MCF 10A (cell line): ENCODE data around the gene CXCR4. TPM values are rescaled to one million over a fixed set of nuclear protein-coding genes. Genes with fewer than 3 reads are reported as not detected.

Experiments used
- BruUV-seq: library from RNA; stranded (reverse); fragments of 400-500 nt; replicated peaks from 2 replicates; lab custom pipeline; 2021; lab: Mats Ljungman, UMichigan
- CTCF ChIA-PET: fragments of 300-600 bp; sonication (Branson Sonifier 250); formaldehyde crosslinking; extraction: SDS; loops from one replicate; lab custom pipeline; 2021; ENCODE audit warnings: antibody characterized with exemption, inconsistent platforms; lab: Yijun Ruan, JAX
- POLR2A ChIA-PET: fragments of 300-600, 350-650 bp; sonication (Branson Sonifier 250); formaldehyde crosslinking; extraction: SDS; loops from one replicate; lab custom pipeline; 2020; ENCODE audit warnings: antibody characterized with exemption, inconsistent platforms; lab: Yijun Ruan, JAX
- DNase-seq: peaks from one replicate; pipeline ENCODE4 v3.0.0-alpha.2; 2018; ENCODE audit not compliant: unreplicated experiment
- H3K27ac Mint-ChIP-seq: one replicate; pipeline ENCODE4 v1.8.0; 2022; ENCODE audit warnings: mild to moderate bottlenecking, low read depth, mixed read lengths; ENCODE audit not compliant: unreplicated experiment
- H3K27me3 Mint-ChIP-seq: one replicate; pipeline ENCODE4 v1.8.0; 2022; ENCODE audit warnings: mixed read lengths; ENCODE audit not compliant: insufficient read depth, unreplicated experiment
- H3K36me3 Mint-ChIP-seq: one replicate; pipeline ENCODE4 v1.8.0; 2022; ENCODE audit warnings: mild to moderate bottlenecking, moderate library complexity, mixed read lengths; ENCODE audit not compliant: insufficient read depth, unreplicated experiment
- H3K4me1 Mint-ChIP-seq: one replicate; pipeline ENCODE4 v1.8.0; 2022; ENCODE audit warnings: mixed read lengths; ENCODE audit not compliant: insufficient read depth, unreplicated experiment
- H3K4me3 Mint-ChIP-seq: one replicate; pipeline ENCODE4 v1.8.0; 2022; ENCODE audit warnings: mild to moderate bottlenecking, moderate library complexity, mixed read lengths; ENCODE audit not compliant: unreplicated experiment
- H3K9me3 Mint-ChIP-seq: one replicate; pipeline ENCODE4 v1.8.0; 2022; ENCODE audit warnings: mixed read lengths; ENCODE audit not compliant: unreplicated experiment
- CTCF ChIP-seq: fragments of 200-600 bp; IDR thresholded peaks from one replicate; pipeline ENCODE4 v1.8.0; 2022; ENCODE audit warnings: antibody characterized with exemption, mild to moderate bottlenecking; ENCODE audit not compliant: unreplicated experiment
- intact Hi-C: fragments of 100-400 bp; cut with micrococcal nuclease; formaldehyde crosslinking; loops from 2 replicates; pipeline ENCODE4 v1.14.1; 2022
- total RNA-seq: library from RNA; stranded (reverse); gene quantifications from 2 replicates; pipeline ENCODE4 v1.2.3, GENCODE V29; 2022

CXCR4 gene
- total RNA-seq, 1 experiment from 2014 or later: 1.1 TPM

- Mint-ChIP-seq H3K4me1 (no peaks in the 10 kb centered on the region), H3K9me3 (no peaks in the 10 kb centered on the region), H3K27me3 (no peaks in the 10 kb centered on the region), H3K36me3 (no peaks in the 10 kb centered on the region), H3K27ac (no peak overlapping the region), H3K4me3 (no peak overlapping the region)
- no peak for DNase-seq
- TF ChIP-seq CTCF: no peak
- intact Hi-C loops: no loop called here
- BruUV-seq: no TSS peak
- POLR2A ChIA-PET: interaction anchor here (0.8 kb wide), 1 partner anchor 757 kb away, joined by 3 read pairs; no protein-coding TSS in a partner anchor
- CTCF ChIA-PET: interaction anchor here (1.0 kb wide), 1 partner anchor 206 kb away, joined by 4 read pairs; no protein-coding TSS in a partner anchor
Observed at GRCh38 chr2:136156411-136156810, 38.5 kb upstream of the CXCR4 start.

- no peaks in the 10 kb centered on the region for H3K36me3 Mint-ChIP-seq
- peaks cover 12% of the 10 kb centered on the region for H3K27me3 Mint-ChIP-seq
- H3K9me3 Mint-ChIP-seq: no peaks in the 10 kb centered on the region
- intact Hi-C loops: no loop called here
- no peak overlapping the region for H3K27ac Mint-ChIP-seq
- no peak overlapping the region for H3K4me3 Mint-ChIP-seq
- no TSS peak for BruUV-seq
- DNase-seq: no peak
- POLR2A ChIA-PET: no interaction called here
- TF ChIP-seq CTCF: no peak
- H3K4me1 Mint-ChIP-seq: no peaks in the 10 kb centered on the region
- CTCF ChIA-PET: no interaction called here
Observed at GRCh38 chr2:136154384-136154783, 36.4 kb upstream of the CXCR4 start.

- H3K9me3 Mint-ChIP-seq: no peaks in the 10 kb centered on the region
- no peaks in the 10 kb centered on the region for H3K36me3 Mint-ChIP-seq
- ChIA-PET CTCF (interaction anchor here (0.6 kb wide), 1 partner anchor 223 kb away, joined by 6 read pairs; no protein-coding TSS in a partner anchor), POLR2A (no interaction called here)
- no TSS peak for BruUV-seq
- no peak for TF ChIP-seq CTCF
- no peak for DNase-seq
- H3K4me3 Mint-ChIP-seq: no peak overlapping the region
- no peaks in the 10 kb centered on the region for H3K4me1 Mint-ChIP-seq
- peaks cover 16% of the 10 kb centered on the region for H3K27me3 Mint-ChIP-seq
- H3K27ac Mint-ChIP-seq: no peak overlapping the region
- intact Hi-C loops: no loop called here
Observed at GRCh38 chr2:136151021-136151971, 33.3 kb upstream of the CXCR4 start.

GRCh38 chr2:136149011-136149410, 31.1 kb upstream of the CXCR4 start:
- H3K4me3 Mint-ChIP-seq: no peak overlapping the region
- intact Hi-C loops: no loop called here
- POLR2A ChIA-PET: no interaction called here
- H3K4me1 Mint-ChIP-seq: no peaks in the 10 kb centered on the region
- H3K9me3 Mint-ChIP-seq: peaks cover 6% of the 10 kb centered on the region
- DNase-seq: no peak
- TF ChIP-seq CTCF: no peak
- H3K36me3 Mint-ChIP-seq: no peaks in the 10 kb centered on the region
- H3K27me3 Mint-ChIP-seq: peaks cover 16% of the 10 kb centered on the region
- CTCF ChIA-PET: no interaction called here
- no TSS peak for BruUV-seq
- no peak overlapping the region for H3K27ac Mint-ChIP-seq
